Upper lobe of left lung (tissue), 4 donors: Measurements from ENCODE around the gene TNKS2.

Experiments
- EP300 ChIP-seq, 4 donors: sonication (generic); formaldehyde crosslinking; IDR thresholded peaks; one replicate each; pipeline ENCODE4 v1.5.1; 2017; ENCODE audit warnings: antibody characterized with exemption in 4 of 4, control low read depth in 2 of 4
- POLR2A ChIP-seq, 4 donors: fragments of 450-650 bp; IDR thresholded peaks; one replicate each; pipeline ENCODE4 v1.5.1; 2016 to 2017; ENCODE audit warnings: antibody characterized with exemption in 4 of 4, mild to moderate bottlenecking in 2 of 4
- POLR2AphosphoS5 ChIP-seq, 2 donors: sonication (generic); formaldehyde crosslinking; IDR thresholded peaks; one replicate each; pipeline ENCODE4 v1.5.1; 2017; ENCODE audit warnings: antibody characterized with exemption in 2 of 2
- TF ChIP-seq, protein P1 (sequence below), 6 experiments: fragments of 450-650 bp in 4 of 6; fragments of 200-600 bp in 2 of 6; sonication (generic) in 2 of 6; IDR thresholded peaks; one replicate each; pipeline ENCODE4 v1.5.1; 2016 to 2019; ENCODE audit warnings: antibody characterized with exemption in 6 of 6

DNA sequence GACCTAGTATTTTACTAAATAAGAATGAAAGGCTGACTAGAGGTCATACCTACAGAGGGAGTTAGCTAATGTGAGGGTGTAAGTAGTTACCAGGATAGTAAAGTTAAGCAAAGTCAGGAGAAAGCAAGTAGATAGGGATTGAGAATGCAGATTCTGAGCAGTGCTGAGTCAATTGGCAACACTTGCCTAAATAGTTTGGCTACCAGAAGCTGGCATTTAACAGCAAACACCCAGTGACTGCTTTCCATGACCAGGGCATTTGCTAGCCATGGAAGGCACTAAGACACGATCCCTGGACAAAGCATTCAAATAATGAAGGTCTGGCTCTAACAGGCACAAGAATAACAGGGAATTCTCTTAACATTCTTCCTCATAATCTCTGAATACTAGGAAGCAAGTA lies 25.9 kb downstream of the TNKS2 start:
- TF ChIP-seq POLR2A (IDR thresholded peaks at IDR 0.05) (no peak), EP300 (IDR thresholded peaks at IDR 0.05) (no peak), POLR2AphosphoS5 (IDR thresholded peaks at IDR 0.05) (no peak)
- TF ChIP-seq, protein P1, sequence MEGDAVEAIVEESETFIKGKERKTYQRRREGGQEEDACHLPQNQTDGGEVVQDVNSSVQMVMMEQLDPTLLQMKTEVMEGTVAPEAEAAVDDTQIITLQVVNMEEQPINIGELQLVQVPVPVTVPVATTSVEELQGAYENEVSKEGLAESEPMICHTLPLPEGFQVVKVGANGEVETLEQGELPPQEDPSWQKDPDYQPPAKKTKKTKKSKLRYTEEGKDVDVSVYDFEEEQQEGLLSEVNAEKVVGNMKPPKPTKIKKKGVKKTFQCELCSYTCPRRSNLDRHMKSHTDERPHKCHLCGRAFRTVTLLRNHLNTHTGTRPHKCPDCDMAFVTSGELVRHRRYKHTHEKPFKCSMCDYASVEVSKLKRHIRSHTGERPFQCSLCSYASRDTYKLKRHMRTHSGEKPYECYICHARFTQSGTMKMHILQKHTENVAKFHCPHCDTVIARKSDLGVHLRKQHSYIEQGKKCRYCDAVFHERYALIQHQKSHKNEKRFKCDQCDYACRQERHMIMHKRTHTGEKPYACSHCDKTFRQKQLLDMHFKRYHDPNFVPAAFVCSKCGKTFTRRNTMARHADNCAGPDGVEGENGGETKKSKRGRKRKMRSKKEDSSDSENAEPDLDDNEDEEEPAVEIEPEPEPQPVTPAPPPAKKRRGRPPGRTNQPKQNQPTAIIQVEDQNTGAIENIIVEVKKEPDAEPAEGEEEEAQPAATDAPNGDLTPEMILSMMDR (IDR thresholded peaks at IDR 0.05) = no peak
